HL-60 (cell line): ENCODE data around the gene C6orf132.

Source experiments
- DNase-seq, 2 experiments: peaks; one replicate each; pipeline ENCODE4 v3.0.0-alpha.2; 2010 to 2020; ENCODE audit warnings: low read depth in 1 of 2, low spot score in 1 of 2
- H3K27ac ChIP-seq: fragments of 250-450 bp; sonication (Bioruptor Pico); replicated peaks from 2 replicates; pipeline ENCODE4 v1.5.1; 2020; ENCODE audit warnings: mild to moderate bottlenecking, moderate library complexity
- H3K27me3 ChIP-seq: fragments of 250-450 bp; sonication (Bioruptor Pico); 2 replicates; pipeline ENCODE4 v1.5.1; 2021; ENCODE audit warnings: mild to moderate bottlenecking, moderate library complexity; ENCODE audit not compliant: insufficient read depth, poor library complexity, severe bottlenecking
- H3K4me3 ChIP-seq: replicated peaks from 2 replicates; pipeline ENCODE4 v1.5.1; 2011; ENCODE audit warnings: mild to moderate bottlenecking, control low read depth, low read length; ENCODE audit not compliant: insufficient read depth
- GABPA ChIP-seq: IDR thresholded peaks from 2 replicates; pipeline ENCODE4 v1.6.1; 2012; ENCODE audit warnings: low read depth
- POLR2AphosphoS5 ChIP-seq: IDR thresholded peaks from 2 replicates; pipeline ENCODE4 v1.6.1; 2012; ENCODE audit warnings: low read depth
- SPI1 ChIP-seq: IDR thresholded peaks from 2 replicates; pipeline ENCODE4 v1.6.1; 2012; ENCODE audit warnings: low read depth, mild to moderate bottlenecking, borderline replicate concordance
- TF ChIP-seq, protein P1 (sequence below): IDR thresholded peaks from 2 replicates; pipeline ENCODE4 v1.6.1; 2012; ENCODE audit warnings: low read depth; ENCODE audit not compliant: insufficient replicate concordance
- TF ChIP-seq, protein P2 (sequence below): IDR thresholded peaks from one replicate; pipeline ENCODE4 v1.5.1; 2011; ENCODE audit warnings: low read length, control low read depth, inconsistent platforms; ENCODE audit not compliant: insufficient read depth

Gene C6orf132

DNA sequence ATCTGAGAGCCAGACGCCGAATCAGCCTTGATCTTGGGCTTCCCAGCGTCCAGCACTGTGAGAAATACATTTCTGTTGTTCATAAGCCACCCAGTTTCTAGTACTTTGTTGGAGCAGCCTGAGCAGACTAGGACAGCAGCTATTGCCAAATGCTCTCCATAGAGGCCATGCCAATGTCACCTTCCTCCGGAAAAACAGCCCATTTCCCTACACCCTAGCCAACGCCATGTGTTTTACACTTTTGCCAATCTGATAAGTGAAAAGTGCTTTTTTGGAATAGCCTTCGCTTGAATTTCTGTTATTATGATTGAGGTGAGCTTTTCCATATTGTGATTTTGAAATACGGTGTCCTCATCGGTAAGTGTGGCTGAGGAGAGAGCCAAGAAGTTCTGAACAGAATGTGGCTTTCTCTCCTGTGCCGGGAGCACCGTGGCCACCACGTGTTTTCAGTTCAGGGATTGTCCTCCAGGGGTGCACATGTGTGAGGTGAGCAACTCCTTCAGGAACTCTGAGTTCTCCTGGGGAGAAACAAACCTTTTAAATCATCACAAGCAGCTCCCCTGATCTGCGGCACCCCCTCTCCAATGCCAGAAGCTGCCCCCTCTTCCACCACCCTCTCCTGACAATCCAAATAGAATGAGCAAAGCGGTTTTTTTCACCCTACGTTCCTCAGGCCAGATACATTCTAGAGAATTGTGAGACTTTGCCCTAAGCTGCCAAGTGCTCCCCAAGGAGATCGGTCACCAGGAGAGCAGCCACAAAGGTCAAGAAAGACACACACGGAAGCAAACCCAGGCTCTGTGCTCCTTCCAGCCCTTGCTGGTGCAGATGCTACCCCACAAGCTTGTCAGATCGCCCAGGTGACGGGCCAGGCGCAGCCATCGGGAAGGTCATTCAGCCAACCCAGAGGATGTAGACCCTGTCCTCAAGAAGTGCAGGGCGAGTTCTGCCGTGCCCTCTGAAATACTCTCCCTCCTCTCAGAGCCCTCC, 56.1 kb downstream of the C6orf132 start:
- no peak for DNase-seq

DNA sequence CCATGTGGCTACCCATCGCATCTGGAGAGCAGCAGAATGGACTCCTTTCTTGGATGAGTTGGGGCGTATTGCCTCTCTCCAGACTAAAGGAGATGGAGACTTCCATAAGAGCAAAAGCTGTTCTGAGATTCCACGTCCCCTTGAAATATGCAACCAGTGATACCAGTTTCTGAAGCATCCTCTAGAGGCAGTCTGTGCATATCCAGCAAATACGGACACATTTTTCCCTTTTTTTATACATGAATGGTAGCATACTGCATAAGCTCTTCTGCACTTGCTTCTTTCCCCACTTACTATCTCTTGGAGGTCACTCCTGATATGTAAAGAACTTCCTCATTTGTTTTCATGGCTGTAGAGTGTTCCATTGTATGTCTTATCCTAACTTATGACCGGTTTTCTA, 57.5 kb downstream of the C6orf132 start:
- no peak overlapping the region for H3K4me3 ChIP-seq
- TF ChIP-seq, protein P1, sequence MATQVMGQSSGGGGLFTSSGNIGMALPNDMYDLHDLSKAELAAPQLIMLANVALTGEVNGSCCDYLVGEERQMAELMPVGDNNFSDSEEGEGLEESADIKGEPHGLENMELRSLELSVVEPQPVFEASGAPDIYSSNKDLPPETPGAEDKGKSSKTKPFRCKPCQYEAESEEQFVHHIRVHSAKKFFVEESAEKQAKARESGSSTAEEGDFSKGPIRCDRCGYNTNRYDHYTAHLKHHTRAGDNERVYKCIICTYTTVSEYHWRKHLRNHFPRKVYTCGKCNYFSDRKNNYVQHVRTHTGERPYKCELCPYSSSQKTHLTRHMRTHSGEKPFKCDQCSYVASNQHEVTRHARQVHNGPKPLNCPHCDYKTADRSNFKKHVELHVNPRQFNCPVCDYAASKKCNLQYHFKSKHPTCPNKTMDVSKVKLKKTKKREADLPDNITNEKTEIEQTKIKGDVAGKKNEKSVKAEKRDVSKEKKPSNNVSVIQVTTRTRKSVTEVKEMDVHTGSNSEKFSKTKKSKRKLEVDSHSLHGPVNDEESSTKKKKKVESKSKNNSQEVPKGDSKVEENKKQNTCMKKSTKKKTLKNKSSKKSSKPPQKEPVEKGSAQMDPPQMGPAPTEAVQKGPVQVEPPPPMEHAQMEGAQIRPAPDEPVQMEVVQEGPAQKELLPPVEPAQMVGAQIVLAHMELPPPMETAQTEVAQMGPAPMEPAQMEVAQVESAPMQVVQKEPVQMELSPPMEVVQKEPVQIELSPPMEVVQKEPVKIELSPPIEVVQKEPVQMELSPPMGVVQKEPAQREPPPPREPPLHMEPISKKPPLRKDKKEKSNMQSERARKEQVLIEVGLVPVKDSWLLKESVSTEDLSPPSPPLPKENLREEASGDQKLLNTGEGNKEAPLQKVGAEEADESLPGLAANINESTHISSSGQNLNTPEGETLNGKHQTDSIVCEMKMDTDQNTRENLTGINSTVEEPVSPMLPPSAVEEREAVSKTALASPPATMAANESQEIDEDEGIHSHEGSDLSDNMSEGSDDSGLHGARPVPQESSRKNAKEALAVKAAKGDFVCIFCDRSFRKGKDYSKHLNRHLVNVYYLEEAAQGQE, result no peak
- TF ChIP-seq GABPA, result no peak
- no peak for TF ChIP-seq SPI1
- no peak for DNase-seq
- no peaks in the 10 kb centered on the region for H3K27me3 ChIP-seq
- no peak overlapping the region for H3K27ac ChIP-seq

More for the DNA sequence above, 56.1 kb downstream of the C6orf132 start:
- TF ChIP-seq, protein P2, sequence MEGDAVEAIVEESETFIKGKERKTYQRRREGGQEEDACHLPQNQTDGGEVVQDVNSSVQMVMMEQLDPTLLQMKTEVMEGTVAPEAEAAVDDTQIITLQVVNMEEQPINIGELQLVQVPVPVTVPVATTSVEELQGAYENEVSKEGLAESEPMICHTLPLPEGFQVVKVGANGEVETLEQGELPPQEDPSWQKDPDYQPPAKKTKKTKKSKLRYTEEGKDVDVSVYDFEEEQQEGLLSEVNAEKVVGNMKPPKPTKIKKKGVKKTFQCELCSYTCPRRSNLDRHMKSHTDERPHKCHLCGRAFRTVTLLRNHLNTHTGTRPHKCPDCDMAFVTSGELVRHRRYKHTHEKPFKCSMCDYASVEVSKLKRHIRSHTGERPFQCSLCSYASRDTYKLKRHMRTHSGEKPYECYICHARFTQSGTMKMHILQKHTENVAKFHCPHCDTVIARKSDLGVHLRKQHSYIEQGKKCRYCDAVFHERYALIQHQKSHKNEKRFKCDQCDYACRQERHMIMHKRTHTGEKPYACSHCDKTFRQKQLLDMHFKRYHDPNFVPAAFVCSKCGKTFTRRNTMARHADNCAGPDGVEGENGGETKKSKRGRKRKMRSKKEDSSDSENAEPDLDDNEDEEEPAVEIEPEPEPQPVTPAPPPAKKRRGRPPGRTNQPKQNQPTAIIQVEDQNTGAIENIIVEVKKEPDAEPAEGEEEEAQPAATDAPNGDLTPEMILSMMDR, result peak; percentile 2
- TF ChIP-seq, protein P1, result no peak
- Histone ChIP-seq H3K27ac (no peak overlapping the region), H3K27me3 (no peaks in the 10 kb centered on the region), H3K4me3 (no peak overlapping the region)

DNA sequence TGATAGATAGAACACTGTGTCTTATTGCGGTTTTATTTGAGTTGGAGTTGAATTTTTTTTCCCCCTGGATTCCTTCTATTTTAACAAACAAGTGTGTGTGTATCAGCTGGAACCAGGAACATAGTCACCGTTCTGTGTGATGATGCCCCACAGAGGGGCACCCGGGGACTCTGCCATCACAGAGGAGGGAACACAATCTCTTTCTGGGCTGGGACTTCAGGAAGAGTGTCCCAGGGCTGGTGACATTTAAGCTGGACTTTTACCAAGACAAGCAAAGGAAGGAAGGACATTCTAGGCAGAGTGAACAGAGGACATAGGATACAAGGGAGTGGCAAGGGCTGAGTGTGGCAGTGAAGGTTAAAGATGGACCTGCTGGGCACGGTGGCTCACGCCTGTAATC, 58.9 kb downstream of the C6orf132 start:
- TF ChIP-seq, protein P2, result no peak
- TF ChIP-seq POLR2AphosphoS5, result no peak
- TF ChIP-seq GABPA, result no peak
- TF ChIP-seq SPI1, result no peak
- TF ChIP-seq, protein P1, result no peak
- no peaks in the 10 kb centered on the region for H3K27me3 ChIP-seq
- H3K27ac ChIP-seq, result no peak overlapping the region
- no peak for DNase-seq
- H3K4me3 ChIP-seq, result no peak overlapping the region
